A549 (cell line): ENCODE results near the gene FGD4. TPM values are rescaled to one million over a fixed set of nuclear protein-coding genes. Genes with fewer than 3 reads are reported as not detected.

Experiments used
- ATAC-seq, 2 experiments: fragments of 200-7000 bp in 1 of 2; fragments of >200 bp in 1 of 2; cut with Nextera tagmentation in 1 of 2; cut with Tn5 transposase in 1 of 2; 3 replicates each; pipeline versions ENCODE4 v1.8.0 to v1.9.1; 2018 to 2020; ENCODE audit warnings: mild to moderate bottlenecking in 1 of 2, moderate library complexity in 1 of 2
- CTCF ChIA-PET: fragments of 300-600 bp; sonication (Branson Sonifier 250); formaldehyde crosslinking; extraction: SDS; loops from one replicate; lab custom pipeline; 2021; ENCODE audit warnings: antibody characterized with exemption, inconsistent platforms; lab: Yijun Ruan, JAX
- POLR2A ChIA-PET: fragments of 350-600 bp; formaldehyde crosslinking; extraction: SDS; loops from one replicate; lab custom pipeline; 2021; ENCODE audit warnings: antibody characterized with exemption, inconsistent platforms; lab: Yijun Ruan, JAX
- DNase-seq, 2 experiments: peaks; one replicate each; pipeline versions ENCODE4 v3.0.0 to v3.0.0-alpha.2; 2011 to 2016; ENCODE audit warnings: low read depth in 1 of 2, low spot score in 1 of 2
- FAIRE-seq: peaks from 2 replicates; lab custom pipeline; 2011; peaks lifted over from hg19 to GRCh38; lab: Jason Lieb, UNC
- H3K27ac ChIP-seq, 2 experiments: fragments of >200 bp; sonication (Bioruptor Twin); formaldehyde crosslinking; 3 replicates each; pipeline ENCODE4 v1.5.1; 2016 to 2017
- H3K4me1 ChIP-seq: fragments of >200 bp; sonication (Bioruptor Twin); formaldehyde crosslinking; 3 replicates; pipeline ENCODE4 v1.6.1; 2016
- H3K4me2 ChIP-seq: fragments of >200 bp; sonication (Bioruptor Twin); formaldehyde crosslinking; 3 replicates; pipeline ENCODE4 v1.6.1; 2016
- H3K4me3 ChIP-seq: fragments of >200 bp; sonication (Bioruptor Twin); formaldehyde crosslinking; 3 replicates; pipeline ENCODE4 v1.5.1; 2016
- H3K9me3 ChIP-seq: fragments of >200 bp; sonication (Bioruptor Twin); formaldehyde crosslinking; 3 replicates; pipeline ENCODE4 v1.6.1; 2016
- BHLHE40 ChIP-seq: IDR thresholded peaks from 2 replicates; pipeline ENCODE4 v1.6.1; 2012; ENCODE audit warnings: low read depth, low read length, inconsistent platforms
- CBX8 ChIP-seq: fragments of 200-600 bp; sonication (generic); IDR thresholded peaks from 2 replicates; pipeline ENCODE4 v1.6.1; 2016
- CHD2 ChIP-seq: fragments of 150-350 bp; IDR thresholded peaks from 2 replicates; pipeline ENCODE4 v1.6.1; 2014; ENCODE audit warnings: low read length; ENCODE audit not compliant: partially characterized antibody
- CTCF ChIP-seq: fragments of >200 bp; sonication (Bioruptor Twin); formaldehyde crosslinking; IDR thresholded peaks from 3 replicates; pipeline ENCODE4 v1.5.1; 2016
- E2F6 ChIP-seq: IDR thresholded peaks from 2 replicates; pipeline ENCODE4 v1.6.1; 2012; ENCODE audit warnings: low read depth, borderline replicate concordance
- EP300 ChIP-seq, 2 experiments: fragments of >200 bp; sonication (Bioruptor Twin); formaldehyde crosslinking; IDR thresholded peaks; 2 replicates in 1 of 2; 3 replicates in 1 of 2; pipeline ENCODE4 v1.6.1; 2016 to 2017
- FOXS1 ChIP-seq: fragments of 250-450 bp; sonication (Bioruptor Pico); IDR thresholded peaks from 2 replicates; pipeline ENCODE4 v1.5.0; 2020; ENCODE audit warnings: mild to moderate bottlenecking, moderate library complexity
- HDAC2 ChIP-seq: fragments of 200-600 bp; sonication (generic); IDR thresholded peaks from 2 replicates; pipeline ENCODE4 v1.6.1; 2016
- HEYL ChIP-seq: fragments of 250-450 bp; sonication (Bioruptor Pico); IDR thresholded peaks from 2 replicates; pipeline ENCODE4 v1.8.0; 2021; ENCODE audit warnings: mild to moderate bottlenecking, moderate library complexity
- HMGXB4 ChIP-seq: fragments of 250-450 bp; sonication (Bioruptor Pico); IDR thresholded peaks from 2 replicates; pipeline ENCODE4 v1.5.0; 2021; ENCODE audit warnings: mild to moderate bottlenecking, moderate library complexity, borderline replicate concordance
- HOXB13 ChIP-seq: fragments of 250-450 bp; sonication (Bioruptor Pico); IDR thresholded peaks from 2 replicates; pipeline ENCODE4 v1.5.0; 2020; ENCODE audit warnings: low read depth, mild to moderate bottlenecking, moderate library complexity
- HOXB5 ChIP-seq: fragments of 250-450 bp; sonication (Bioruptor Pico); IDR thresholded peaks from 2 replicates; pipeline ENCODE4 v1.5.0; 2020; ENCODE audit warnings: mild to moderate bottlenecking, moderate library complexity
- JUN ChIP-seq, 2 experiments: fragments of >200 bp; sonication (Bioruptor Twin); formaldehyde crosslinking; IDR thresholded peaks; 2 replicates in 1 of 2; 3 replicates in 1 of 2; pipeline ENCODE4 v1.6.1; 2016 to 2017
- JUNB ChIP-seq: fragments of >200 bp; sonication (Bioruptor Twin); formaldehyde crosslinking; IDR thresholded peaks from 2 replicates; pipeline ENCODE4 v1.6.1; 2016
- MAX ChIP-seq: IDR thresholded peaks from 2 replicates; pipeline ENCODE4 v1.6.1; 2012
- NPAS2 ChIP-seq: fragments of 250-450 bp; sonication (Bioruptor Pico); IDR thresholded peaks from 2 replicates; pipeline ENCODE4 v1.8.0; 2022; ENCODE audit warnings: mild to moderate bottlenecking, moderate library complexity, borderline replicate concordance
- PHF8 ChIP-seq: fragments of 200-600 bp; sonication (generic); IDR thresholded peaks from 2 replicates; pipeline ENCODE4 v1.6.1; 2016; ENCODE audit warnings: low read depth, mild to moderate bottlenecking, antibody characterized with exemption, moderate library complexity, borderline replicate concordance
- POLR2AphosphoS2 ChIP-seq: conservative IDR thresholded peaks from 2 replicates; pipeline ENCODE4 v1.6.1; 2012; ENCODE audit warnings: low read length, improper control_type of control experiment, inconsistent platforms
- RAD21 ChIP-seq, 2 experiments: fragments of >200 bp in 1 of 2; sonication (Bioruptor Twin) in 1 of 2; formaldehyde crosslinking in 1 of 2; IDR thresholded peaks in 1 of 2; conservative IDR thresholded peaks in 1 of 2; 2 replicates in 1 of 2; 3 replicates in 1 of 2; pipeline ENCODE4 v1.6.1; 2012 to 2018; ENCODE audit warnings: inconsistent platforms in 1 of 2
- RARB ChIP-seq: fragments of 250-450 bp; sonication (Bioruptor Pico); IDR thresholded peaks from 2 replicates; pipeline ENCODE4 v1.8.0; 2021; ENCODE audit warnings: mild to moderate bottlenecking, moderate library complexity
- RCOR1 ChIP-seq: fragments of 150-350 bp; IDR thresholded peaks from 2 replicates; pipeline ENCODE4 v1.6.1; 2014; ENCODE audit warnings: antibody characterized with exemption, low read length, low read depth
- RFX5 ChIP-seq: fragments of 450-650 bp; IDR thresholded peaks from 2 replicates; pipeline ENCODE4 v1.7.1; 2014; ENCODE audit warnings: antibody characterized with exemption, mild to moderate bottlenecking, moderate library complexity
- RNF2 ChIP-seq: fragments of 200-600 bp; sonication (generic); IDR thresholded peaks from 2 replicates; pipeline ENCODE4 v1.6.1; 2016; ENCODE audit warnings: low read depth, mild to moderate bottlenecking, antibody characterized with exemption, moderate library complexity, borderline replicate concordance
- SREBF2 ChIP-seq: fragments of 450-650 bp; IDR thresholded peaks from 2 replicates; pipeline ENCODE4 v1.6.1; 2014; ENCODE audit warnings: mild to moderate bottlenecking, moderate library complexity
- TFCP2L1 ChIP-seq: fragments of 250-450 bp; sonication (Bioruptor Pico); IDR thresholded peaks from 2 replicates; pipeline ENCODE4 v1.5.0; 2021; ENCODE audit warnings: mild to moderate bottlenecking
- USF2 ChIP-seq: fragments of 450-650 bp; IDR thresholded peaks from 2 replicates; pipeline ENCODE4 v1.6.1; 2014; ENCODE audit warnings: antibody characterized with exemption
- ZC3H11A ChIP-seq: fragments of 450-650 bp; IDR thresholded peaks from 2 replicates; pipeline ENCODE4 v1.6.1; 2014; ENCODE audit warnings: antibody characterized with exemption, mild to moderate bottlenecking
- WGBS: methylation state at CpG from one replicate; pipeline ENCODE4 v1.1.6; 2017; ENCODE audit errors: missing lambda C conversion rate; 5-methylcytosine and 5-hydroxymethylcytosine counted together
- polyA plus RNA-seq, 4 experiments: library from polyadenylated mRNA; depleted of rRNA in 3 of 4; stranded (reverse); fragments of >200 nt; fragmentation: RNase III in 1 of 4; extraction: RNeasy Plus Mini Kit Qiagen cat#74134 plus additional on column Dnase treatment in 1 of 4; gene quantifications; 2 replicates in 3 of 4; 3 replicates in 1 of 4; pipeline ENCODE4 v1.2.3, GENCODE V29; 2011 to 2017

The FGD4 gene
- polyA plus RNA-seq, 2 of the 4 experiments (the other 2 are of a cell fraction) = 2.2 to 6.0 TPM

GRCh38 chr12:32462908-32463307 lies 63.5 kb downstream of the FGD4 start (continued):
- no peak for TF ChIP-seq USF2
- no peak for TF ChIP-seq FOXS1 (CRISPR knock-in tag)
- TF ChIP-seq JUNB = no peak
- TF ChIP-seq RFX5 = no peak
- no peak for TF ChIP-seq JUN (IDR thresholded peaks at IDR 0.05)
- TF ChIP-seq BHLHE40 = no peak
- no peak for TF ChIP-seq HDAC2
- TF ChIP-seq TFCP2L1 (CRISPR knock-in tag) = no peak
- no peak for TF ChIP-seq RAD21 (conservative IDR thresholded peaks at IDR 0.05 in 1 of 2, IDR thresholded peaks at IDR 0.05 in 1 of 2)
- TF ChIP-seq HOXB5 (CRISPR knock-in tag) = no peak

GRCh38 chr12:32466187-32466586 lies 66.8 kb downstream of the FGD4 start:
- no peak overlapping the region for H3K4me2 ChIP-seq
- POLR2A ChIA-PET = no interaction called here
- no peak overlapping the region for H3K4me3 ChIP-seq
- ATAC-seq = no peak
- 95% methylated on average over 1 of the region's 1 CpG for WGBS
- CTCF ChIA-PET = interaction anchor here (2.3 kb wide), 1 partner anchor 191 kb away, joined by 5 read pairs; no protein-coding TSS in a partner anchor
- FAIRE-seq = no peak
- no peaks in the 10 kb centered on the region for H3K9me3 ChIP-seq
- H3K4me1 ChIP-seq = peaks cover 17% of the 10 kb centered on the region; the same call in 2 of the 3 replicates
- no peak for DNase-seq
- no peak overlapping the region for H3K27ac ChIP-seq
- TF ChIP-seq POLR2AphosphoS2 (no peak), MAX (no peak), RNF2 (no peak), PHF8 (no peak), HEYL (no peak), SREBF2 (no peak), CHD2 (no peak), NPAS2 (CRISPR knock-in tag) (no peak), RARB (CRISPR knock-in tag) (no peak), JUNB (no peak), CTCF (no peak), HOXB13 (no peak), RCOR1 (no peak), HDAC2 (no peak)

- FAIRE-seq (no peak), ATAC-seq (no peak), DNase-seq (no peak)
- Histone ChIP-seq H3K4me3 (no peak overlapping the region), H3K27ac (no peak overlapping the region), H3K4me1 (peaks cover 8% of the 10 kb centered on the region; the same call in 2 of the 3 replicates), H3K4me2 (no peak overlapping the region), H3K9me3 (no peaks in the 10 kb centered on the region)
- 65% methylated on average over 2 of the region's 2 CpGs for WGBS
- CTCF ChIA-PET = interaction anchor here (0.6 to 1.6 kb wide), 4 partner anchors 9 to 68 kb away, joined by 3 to 4 read pairs (median 4); partner anchors contain the start of gene FGD4
- POLR2A ChIA-PET = no interaction called here
- TF ChIP-seq ZC3H11A (no peak), HMGXB4 (CRISPR knock-in tag) (no peak), EP300 (IDR thresholded peaks at IDR 0.05) (no peak), CTCF (no peak), E2F6 (no peak), NPAS2 (CRISPR knock-in tag) (no peak), CBX8 (no peak)
These were observed 67.8 kb downstream of the FGD4 start for GRCh38 chr12:32466986-32467711.
